RWPE2 (cell line): ENCODE data around the gene HCAR3.
"Not testable (repeated sequence)": the region's sequence is repeated elsewhere in the genome, so short reads cannot be mapped to it uniquely, and the experiment has no call there.

Experiments used
- ATAC-seq: fragments of 200-7000 bp; cut with Tn5 transposase; 3 replicates; pipeline ENCODE4 v1.9.1; 2021; ENCODE audit warnings: low read depth
- DNase-seq: peaks from one replicate; pipeline ENCODE4 v3.0.0-alpha.2; 2020; ENCODE audit warnings: low spot score
- H3K27ac ChIP-seq: fragments of 450-650 bp; 2 replicates; pipeline ENCODE4 v1.5.1; 2017; ENCODE audit warnings: mild to moderate bottlenecking; ENCODE audit not compliant: poor library complexity, severe bottlenecking
- H3K27me3 ChIP-seq: fragments of 250-450 bp; sonication (Bioruptor Pico); 2 replicates; pipeline ENCODE4 v1.5.1; 2021; ENCODE audit warnings: mild to moderate bottlenecking, moderate library complexity; ENCODE audit not compliant: insufficient read depth, poor library complexity, severe bottlenecking
- H3K36me3 ChIP-seq: fragments of 250-450 bp; sonication (Bioruptor Pico); 2 replicates; pipeline ENCODE4 v1.5.1; 2020; ENCODE audit warnings: low read depth, mild to moderate bottlenecking, moderate library complexity
- H3K4me1 ChIP-seq: fragments of 250-450 bp; sonication (Bioruptor Pico); 2 replicates; pipeline ENCODE4 v1.5.1; 2021; ENCODE audit warnings: mild to moderate bottlenecking, moderate library complexity; ENCODE audit not compliant: insufficient read depth, poor library complexity, severe bottlenecking
- H3K4me3 ChIP-seq: fragments of 250-450 bp; sonication (Bioruptor Pico); 2 replicates; pipeline ENCODE4 v1.5.1; 2021; ENCODE audit warnings: mild to moderate bottlenecking, moderate library complexity; ENCODE audit not compliant: severe bottlenecking
- H3K9me3 ChIP-seq: fragments of 250-450 bp; sonication (Bioruptor Pico); 2 replicates; pipeline ENCODE4 v1.5.1; 2021; ENCODE audit warnings: mild to moderate bottlenecking, moderate library complexity; ENCODE audit not compliant: severe bottlenecking
- TF ChIP-seq, protein P1 (sequence below): fragments of 450-650 bp; IDR thresholded peaks from one replicate; pipeline ENCODE4 v1.5.1; 2017; ENCODE audit warnings: mild to moderate bottlenecking, moderate library complexity; ENCODE audit not compliant: poor library complexity, severe bottlenecking

Gene HCAR3

DNA sequence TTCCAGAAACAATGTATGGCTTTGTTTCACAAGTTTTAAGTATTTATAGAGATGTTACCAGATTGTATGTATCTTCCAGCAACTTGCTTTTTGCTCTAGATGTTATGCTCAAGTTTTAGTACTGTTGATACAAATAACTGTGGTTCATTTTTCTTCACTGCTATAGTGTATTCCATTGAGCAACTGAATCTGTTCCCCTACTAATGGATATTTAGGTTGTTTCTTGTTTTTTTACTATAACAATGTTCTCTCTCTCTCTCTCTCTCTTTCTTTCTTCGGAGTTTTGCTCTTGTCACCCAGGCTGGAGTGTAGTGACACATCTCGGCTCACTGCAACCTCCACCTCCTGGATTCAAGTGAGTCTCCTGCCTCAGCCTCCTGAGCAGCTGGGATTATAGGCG, 30.1 kb downstream of the HCAR3 start:
- DNase-seq = no peak
- no peaks in the 10 kb centered on the region for H3K9me3 ChIP-seq
- no peak for ATAC-seq

DNA sequence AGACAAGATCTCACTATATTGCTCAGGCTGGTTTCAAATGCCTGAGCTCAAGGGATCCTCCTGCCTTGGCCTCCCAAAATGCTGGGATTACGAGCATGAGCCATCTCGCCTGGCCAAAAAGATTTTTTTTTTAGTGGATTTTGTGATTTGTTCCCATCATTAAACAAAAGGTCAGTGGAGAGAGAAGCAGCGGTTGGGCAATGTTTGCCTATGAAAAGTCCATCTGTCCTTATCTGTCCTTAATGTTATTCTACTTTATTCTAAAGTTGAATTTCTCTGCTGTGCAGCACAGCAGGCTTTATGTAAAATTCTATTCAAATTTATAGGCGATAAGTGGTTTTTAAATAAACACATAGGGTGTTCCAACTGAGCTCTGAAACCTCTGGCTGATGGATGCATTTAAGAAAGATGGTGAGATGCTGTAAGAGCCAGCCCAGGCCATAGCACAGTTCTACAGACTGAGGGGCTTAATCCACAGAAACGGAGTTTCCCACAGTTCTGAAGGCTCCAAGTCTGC, 32.3 kb downstream of the HCAR3 start:
- no peak for DNase-seq
- H3K27ac ChIP-seq = no peak overlapping the region
- TF ChIP-seq, protein P1, sequence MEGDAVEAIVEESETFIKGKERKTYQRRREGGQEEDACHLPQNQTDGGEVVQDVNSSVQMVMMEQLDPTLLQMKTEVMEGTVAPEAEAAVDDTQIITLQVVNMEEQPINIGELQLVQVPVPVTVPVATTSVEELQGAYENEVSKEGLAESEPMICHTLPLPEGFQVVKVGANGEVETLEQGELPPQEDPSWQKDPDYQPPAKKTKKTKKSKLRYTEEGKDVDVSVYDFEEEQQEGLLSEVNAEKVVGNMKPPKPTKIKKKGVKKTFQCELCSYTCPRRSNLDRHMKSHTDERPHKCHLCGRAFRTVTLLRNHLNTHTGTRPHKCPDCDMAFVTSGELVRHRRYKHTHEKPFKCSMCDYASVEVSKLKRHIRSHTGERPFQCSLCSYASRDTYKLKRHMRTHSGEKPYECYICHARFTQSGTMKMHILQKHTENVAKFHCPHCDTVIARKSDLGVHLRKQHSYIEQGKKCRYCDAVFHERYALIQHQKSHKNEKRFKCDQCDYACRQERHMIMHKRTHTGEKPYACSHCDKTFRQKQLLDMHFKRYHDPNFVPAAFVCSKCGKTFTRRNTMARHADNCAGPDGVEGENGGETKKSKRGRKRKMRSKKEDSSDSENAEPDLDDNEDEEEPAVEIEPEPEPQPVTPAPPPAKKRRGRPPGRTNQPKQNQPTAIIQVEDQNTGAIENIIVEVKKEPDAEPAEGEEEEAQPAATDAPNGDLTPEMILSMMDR = no peak
- H3K4me3 ChIP-seq = no peak overlapping the region
- H3K4me1 ChIP-seq = peaks cover 7% of the 10 kb centered on the region
- H3K27me3 ChIP-seq = no peaks in the 10 kb centered on the region
- ATAC-seq = no peak
- H3K9me3 ChIP-seq = no peaks in the 10 kb centered on the region
- no peaks in the 10 kb centered on the region for H3K36me3 ChIP-seq

More for the DNA sequence above, 30.1 kb downstream of the HCAR3 start:
- Histone ChIP-seq H3K36me3 (no peaks in the 10 kb centered on the region), H3K4me1 (no peaks in the 10 kb centered on the region), H3K27me3 (no peaks in the 10 kb centered on the region), H3K27ac (no peak overlapping the region), H3K4me3 (no peak overlapping the region)
- TF ChIP-seq, protein P1 = no peak

DNA sequence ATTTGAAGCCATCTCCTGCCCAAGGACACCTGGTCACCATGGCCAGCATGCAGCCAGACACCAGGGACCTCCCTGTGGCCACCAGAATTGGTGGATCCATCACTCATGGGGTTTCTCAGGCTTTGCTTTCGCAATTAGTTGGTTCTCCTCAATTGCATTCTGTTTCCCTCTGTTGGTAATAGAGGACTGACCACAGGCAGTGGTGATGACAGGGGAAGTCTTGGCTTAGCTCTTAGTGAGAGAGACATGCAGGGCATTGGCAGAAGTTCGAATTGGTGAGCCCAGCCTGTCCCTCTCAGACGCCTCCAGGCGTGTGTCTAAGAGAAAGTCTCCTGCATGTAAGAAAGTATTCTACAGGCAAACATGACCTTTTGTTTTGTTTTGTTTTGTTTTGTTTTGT, 34.8 kb downstream of the HCAR3 start:
- no peaks in the 10 kb centered on the region for H3K27me3 ChIP-seq
- DNase-seq (no peak), ATAC-seq (no peak)
- TF ChIP-seq, protein P1 = no peak
- no peak overlapping the region for H3K27ac ChIP-seq
- H3K9me3 ChIP-seq = no peaks in the 10 kb centered on the region
- no peak overlapping the region for H3K4me3 ChIP-seq
- H3K36me3 ChIP-seq = no peaks in the 10 kb centered on the region
- H3K4me1 ChIP-seq = peaks cover 16% of the 10 kb centered on the region

DNA sequence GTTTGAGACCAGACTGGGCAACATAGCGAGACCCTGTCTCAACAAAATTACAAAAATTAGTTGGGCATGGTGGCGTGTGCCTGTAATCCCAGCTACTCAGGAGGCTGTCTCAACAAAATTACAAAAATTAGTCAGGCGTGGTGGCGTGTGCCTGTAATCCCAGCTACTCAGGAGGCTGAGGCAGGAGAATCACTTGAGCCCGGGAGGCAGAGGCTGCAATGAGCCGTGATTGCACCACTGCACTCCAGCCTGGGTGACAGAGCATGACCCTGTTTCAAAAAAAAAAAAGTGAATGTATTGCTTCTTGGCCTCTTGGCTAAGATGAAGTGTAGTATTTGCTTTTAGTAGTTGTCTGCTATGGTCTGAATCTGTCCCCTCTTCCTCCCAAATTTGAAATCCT, 35.6 kb downstream of the HCAR3 start:
- not testable (repeated sequence) for H3K27ac ChIP-seq, H3K36me3 ChIP-seq, H3K27me3 ChIP-seq, H3K9me3 ChIP-seq, DNase-seq, ATAC-seq, H3K4me3 ChIP-seq
- peaks cover 16% of the 10 kb centered on the region for H3K4me1 ChIP-seq

DNA sequence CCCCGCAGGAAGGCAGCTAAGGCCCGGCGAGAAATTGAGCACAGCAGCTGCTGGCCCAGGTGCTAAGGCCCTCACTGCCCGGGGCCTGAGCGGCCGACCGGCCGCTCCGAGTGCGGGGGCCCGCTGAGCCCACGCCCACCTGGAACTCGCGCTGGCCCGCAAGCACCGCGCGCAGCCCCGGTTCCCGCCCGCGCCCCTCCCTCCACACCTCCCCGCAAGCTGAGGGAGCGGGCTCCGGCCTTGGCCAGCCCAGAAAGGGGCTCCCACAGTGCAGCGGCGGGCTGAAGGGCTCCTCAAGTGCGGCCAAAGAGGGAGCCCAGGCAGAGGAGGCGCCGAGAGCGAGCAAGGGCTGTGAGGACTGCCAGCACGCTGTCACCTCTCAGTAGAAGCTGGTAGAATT, 39.8 kb downstream of the HCAR3 start:
- not testable (repeated sequence) for DNase-seq, ATAC-seq

DNA sequence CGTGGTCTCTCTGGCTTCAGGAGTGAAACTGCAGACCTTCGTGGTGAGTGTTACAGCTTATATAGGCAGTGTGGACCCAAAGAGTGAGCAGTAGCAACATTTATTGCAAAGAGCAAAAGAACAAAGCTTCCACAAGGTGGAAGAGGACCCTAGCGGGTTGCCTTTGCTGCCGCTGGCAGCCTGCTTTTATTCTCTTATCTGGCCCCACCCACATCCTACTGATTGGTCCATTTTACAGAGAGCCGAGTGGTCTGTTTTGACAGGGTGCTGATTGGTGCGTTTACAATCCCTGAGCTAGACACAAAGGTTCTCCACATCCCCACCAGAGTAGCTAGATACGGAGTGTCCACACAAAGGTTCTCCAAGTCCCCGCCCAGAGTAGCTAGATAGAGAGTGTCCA, 40.6 kb downstream of the HCAR3 start:
- not testable (repeated sequence) for DNase-seq, H3K27ac ChIP-seq, H3K36me3 ChIP-seq, ATAC-seq, H3K4me3 ChIP-seq, H3K9me3 ChIP-seq, H3K27me3 ChIP-seq
- peaks cover 16% of the 10 kb centered on the region for H3K4me1 ChIP-seq

More for the DNA sequence above, 39.8 kb downstream of the HCAR3 start:
- H3K27me3 ChIP-seq, H3K4me3 ChIP-seq, H3K36me3 ChIP-seq, H3K9me3 ChIP-seq, H3K27ac ChIP-seq: not testable (repeated sequence)
- peaks cover 16% of the 10 kb centered on the region for H3K4me1 ChIP-seq
